NB4 (cell line): ENCODE data around the gene VAT1L.

Source experiments
- CTCF ChIP-seq: IDR thresholded peaks from one replicate; pipeline ENCODE4 v1.5.1; 2012; ENCODE audit warnings: low read depth, low read length
- MAX ChIP-seq: IDR thresholded peaks from 2 replicates; pipeline ENCODE4 v1.6.1; 2011; ENCODE audit warnings: low read depth, low read length
- POLR2A ChIP-seq: IDR thresholded peaks from 2 replicates; pipeline ENCODE4 v1.6.1; 2011; ENCODE audit warnings: mild to moderate bottlenecking; ENCODE audit not compliant: insufficient read length; ENCODE audit errors: extremely low read depth

GRCh38 chr16:77871932-77872331 is 83.6 kb downstream of the VAT1L start:
- TF ChIP-seq MAX (no peak), CTCF (no peak), POLR2A (no peak)
